OCI-LY7 (cell line): ENCODE data around the gene CEP112. TPM values are rescaled to one million over a fixed set of nuclear protein-coding genes. Genes with fewer than 3 reads are reported as not detected.

Source experiments
- BruUV-seq: library from RNA; stranded (reverse); fragments of 400-500 nt; replicated peaks from 2 replicates; lab custom pipeline; 2021; lab: Mats Ljungman, UMichigan
- CTCF ChIA-PET: fragments of 300-600 bp; sonication (Branson Sonifier 250); formaldehyde crosslinking; loops from one replicate; lab custom pipeline; 2022; ENCODE audit warnings: antibody characterized with exemption; ENCODE audit not compliant: unreplicated experiment; lab: Charles Lee
- POLR2A ChIA-PET: fragments of 300-600 bp; sonication (Branson Sonifier 250); formaldehyde crosslinking; loops from one replicate; lab custom pipeline; 2022; ENCODE audit warnings: antibody characterized with exemption; lab: Charles Lee
- DNase-seq: peaks from one replicate; pipeline ENCODE4 v3.0.0-alpha.2; 2015; ENCODE audit warnings: low spot score
- H2AFZ ChIP-seq: fragments of 200-600 bp; sonication (generic), shearing (Covaris generic); 2 replicates; pipeline ENCODE4 v1.6.1; 2014; ENCODE audit warnings: mild to moderate bottlenecking, antibody characterized with exemption, low read length, moderate library complexity
- H3K27ac ChIP-seq: fragments of 200-600 bp; sonication (generic); 2 replicates; pipeline ENCODE4 v1.5.1; 2014; ENCODE audit warnings: mixed run types, low read depth, mild to moderate bottlenecking, moderate library complexity, low read length, inconsistent platforms; ENCODE audit not compliant: poor library complexity, severe bottlenecking
- H3K36me3 ChIP-seq: fragments of 200-600 bp; sonication (generic); 2 replicates; pipeline ENCODE4 v1.6.1; 2014; ENCODE audit warnings: mild to moderate bottlenecking, antibody characterized with exemption, low read length, moderate library complexity, mixed read lengths; ENCODE audit not compliant: insufficient read depth
- H3K4me1 ChIP-seq: fragments of 200-600 bp; sonication (generic); 2 replicates; pipeline ENCODE4 v1.5.1; 2014; ENCODE audit warnings: mild to moderate bottlenecking, low read length; ENCODE audit not compliant: insufficient read depth, poor library complexity, severe bottlenecking
- H3K4me2 ChIP-seq: fragments of 200-600 bp; sonication (generic); 2 replicates; pipeline ENCODE4 v1.6.1; 2014; ENCODE audit warnings: mild to moderate bottlenecking, low read length
- H3K4me3 ChIP-seq: fragments of 200-600 bp; sonication (generic); 2 replicates; pipeline ENCODE4 v1.5.1; 2014; ENCODE audit warnings: mild to moderate bottlenecking, low read depth, low read length; ENCODE audit not compliant: poor library complexity, severe bottlenecking
- H3K79me2 ChIP-seq: fragments of 200-600 bp; sonication (generic); 2 replicates; pipeline ENCODE4 v1.6.1; 2016; ENCODE audit warnings: low read depth, mild to moderate bottlenecking, low read length, moderate library complexity, mixed read lengths; ENCODE audit not compliant: insufficient read depth
- H3K9me2 ChIP-seq: fragments of 200-600 bp; sonication (generic); 2 replicates; pipeline ENCODE4 v1.6.1; 2016; ENCODE audit warnings: mild to moderate bottlenecking, low read length, mixed read lengths; ENCODE audit not compliant: insufficient read depth
- H3K9me3 ChIP-seq: fragments of 200-600 bp; sonication (generic); 2 replicates; pipeline ENCODE4 v1.6.1; 2014; ENCODE audit warnings: mild to moderate bottlenecking, mixed run types, low read length, mixed read lengths
- H4K20me1 ChIP-seq: fragments of 200-600 bp; sonication (generic); 2 replicates; pipeline ENCODE4 v1.6.1; 2014; ENCODE audit warnings: mild to moderate bottlenecking, antibody characterized with exemption, low read length, moderate library complexity, mixed read lengths; ENCODE audit not compliant: insufficient read depth
- EZH2phosphoT487 ChIP-seq: fragments of 200-600 bp; sonication (generic); IDR thresholded peaks from 2 replicates; pipeline ENCODE4 v1.6.1; 2018; ENCODE audit warnings: low read depth, borderline replicate concordance, mild to moderate bottlenecking, mixed run types, antibody characterized with exemption, low read length, moderate library complexity, mixed read lengths
- intact Hi-C: fragments of 100-400 bp; cut with micrococcal nuclease; formaldehyde crosslinking; loops from one replicate; pipeline ENCODE4 v1.10.0; 2022; ENCODE audit not compliant: unreplicated experiment
- total RNA-seq, 2 experiments: library from RNA; depleted of rRNA in 1 of 2; stranded (reverse); fragments of >200 nt in 1 of 2; shearing (Covaris generic) in 1 of 2; gene quantifications; 2 replicates each; pipeline ENCODE4 v1.2.3, GENCODE V29; 2014 to 2022
- TF ChIP-seq, protein P1 (sequence below): fragments of 200-600 bp; sonication (generic); conservative IDR thresholded peaks from 2 replicates; pipeline ENCODE4 v1.5.1; 2014; ENCODE audit warnings: mild to moderate bottlenecking, antibody characterized with exemption, low read length, moderate library complexity, mixed read lengths

Gene CEP112
- total RNA-seq, 2 experiments from 2014 or later = 2.7 to 6.9 TPM

DNA sequence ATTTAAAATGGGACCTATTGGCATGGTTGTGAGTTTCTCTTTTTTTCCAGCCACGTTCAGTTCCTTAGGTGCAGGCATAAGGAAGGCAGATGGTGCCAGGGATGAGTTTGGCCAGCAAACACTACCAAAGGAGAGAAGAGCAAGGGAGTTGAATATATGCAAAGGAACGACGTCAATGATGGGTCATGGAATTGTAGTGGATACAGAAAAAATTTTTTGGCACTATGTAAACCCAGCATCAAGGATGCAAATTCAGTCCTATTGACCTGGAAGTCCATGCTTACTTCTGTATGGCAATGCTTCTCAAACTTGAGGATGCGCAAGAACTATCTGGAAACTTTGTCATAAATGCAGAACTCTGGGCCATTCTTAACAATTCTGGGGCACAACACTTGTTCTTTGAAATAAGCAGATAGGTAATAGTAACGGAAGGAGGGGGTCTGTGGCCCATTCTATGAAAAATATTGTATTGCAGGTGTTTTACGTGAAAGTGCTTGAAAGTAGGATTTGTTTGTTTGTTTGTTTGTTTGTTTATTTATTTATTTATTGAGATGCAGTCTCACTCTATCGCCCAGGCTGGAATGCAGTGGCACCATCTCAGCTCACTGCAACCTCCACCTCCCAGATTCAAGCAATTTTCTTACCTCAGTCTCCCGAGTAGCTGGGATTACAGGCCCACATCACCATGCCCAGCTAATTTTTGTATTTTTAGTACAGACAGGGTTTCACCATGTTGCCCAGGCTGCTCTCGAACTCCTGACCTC lies 19.3 kb upstream of the CEP112 start:
- intact Hi-C loops = no loop called here

DNA sequence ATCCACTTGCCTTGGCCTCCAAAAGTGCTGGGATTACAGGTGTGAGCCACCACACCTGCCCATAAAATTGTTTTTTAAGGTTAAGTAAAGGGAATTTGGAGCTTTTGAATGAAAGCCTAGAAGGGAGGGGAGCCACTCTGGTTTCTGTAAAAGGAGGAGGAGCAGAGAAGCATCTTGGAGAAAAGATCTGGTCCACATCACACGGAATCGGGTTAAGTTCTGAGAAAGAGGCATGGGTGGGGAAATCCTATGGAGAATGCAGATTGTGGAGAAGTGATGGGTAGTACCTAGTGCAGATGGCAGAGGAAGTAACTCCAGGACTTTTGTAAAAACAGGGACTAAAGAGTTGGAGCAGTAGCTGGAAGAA lies 18.3 kb upstream of the CEP112 start:
- intact Hi-C loops = no loop called here

More for the DNA sequence above, 19.3 kb upstream of the CEP112 start:
- H3K4me1 ChIP-seq = no peaks in the 10 kb centered on the region
- no TSS peak for BruUV-seq
- H3K9me2 ChIP-seq = no peaks in the 10 kb centered on the region; the same call in 1 of the 2 replicates
- TF ChIP-seq EZH2phosphoT487 = no peak
- TF ChIP-seq, protein P1, sequence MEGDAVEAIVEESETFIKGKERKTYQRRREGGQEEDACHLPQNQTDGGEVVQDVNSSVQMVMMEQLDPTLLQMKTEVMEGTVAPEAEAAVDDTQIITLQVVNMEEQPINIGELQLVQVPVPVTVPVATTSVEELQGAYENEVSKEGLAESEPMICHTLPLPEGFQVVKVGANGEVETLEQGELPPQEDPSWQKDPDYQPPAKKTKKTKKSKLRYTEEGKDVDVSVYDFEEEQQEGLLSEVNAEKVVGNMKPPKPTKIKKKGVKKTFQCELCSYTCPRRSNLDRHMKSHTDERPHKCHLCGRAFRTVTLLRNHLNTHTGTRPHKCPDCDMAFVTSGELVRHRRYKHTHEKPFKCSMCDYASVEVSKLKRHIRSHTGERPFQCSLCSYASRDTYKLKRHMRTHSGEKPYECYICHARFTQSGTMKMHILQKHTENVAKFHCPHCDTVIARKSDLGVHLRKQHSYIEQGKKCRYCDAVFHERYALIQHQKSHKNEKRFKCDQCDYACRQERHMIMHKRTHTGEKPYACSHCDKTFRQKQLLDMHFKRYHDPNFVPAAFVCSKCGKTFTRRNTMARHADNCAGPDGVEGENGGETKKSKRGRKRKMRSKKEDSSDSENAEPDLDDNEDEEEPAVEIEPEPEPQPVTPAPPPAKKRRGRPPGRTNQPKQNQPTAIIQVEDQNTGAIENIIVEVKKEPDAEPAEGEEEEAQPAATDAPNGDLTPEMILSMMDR = no peak
- H3K9me3 ChIP-seq = no peaks in the 10 kb centered on the region
- no peak overlapping the region for H2AFZ ChIP-seq
- H3K4me3 ChIP-seq = no peak overlapping the region
- no peak overlapping the region for H3K4me2 ChIP-seq
- POLR2A ChIA-PET = no interaction called here
- CTCF ChIA-PET = no interaction called here
- H3K79me2 ChIP-seq = no peaks in the 10 kb centered on the region
- no peak overlapping the region for H3K27ac ChIP-seq
- no peak for DNase-seq
- no peaks in the 10 kb centered on the region for H3K36me3 ChIP-seq
- no peaks in the 10 kb centered on the region for H4K20me1 ChIP-seq

More for the DNA sequence above, 18.3 kb upstream of the CEP112 start:
- Histone ChIP-seq H3K4me2 (no peak overlapping the region), H3K36me3 (no peaks in the 10 kb centered on the region), H2AFZ (no peak overlapping the region), H3K79me2 (no peaks in the 10 kb centered on the region), H3K27ac (no peak overlapping the region), H3K4me3 (no peak overlapping the region), H3K9me3 (no peaks in the 10 kb centered on the region), H3K4me1 (no peaks in the 10 kb centered on the region), H4K20me1 (no peaks in the 10 kb centered on the region), H3K9me2 (no peaks in the 10 kb centered on the region; the same call in 1 of the 2 replicates)
- CTCF ChIA-PET = no interaction called here
- TF ChIP-seq, protein P1 = no peak
- no peak for TF ChIP-seq EZH2phosphoT487
- no TSS peak for BruUV-seq
- POLR2A ChIA-PET = interaction anchor here (0.6 kb wide), 1 partner anchor 789 kb away, joined by 3 read pairs; no protein-coding TSS in a partner anchor
- DNase-seq = no peak
